ENCODE results near the gene FAM83C. TPM values are rescaled to one million over a fixed set of nuclear protein-coding genes. Genes with fewer than 3 reads are reported as not detected.

The FAM83C gene
- total and polyA plus RNA-seq, 2 donors = 0.18 to 0.21 TPM

GRCh38 chr20:35287509-35288324 lies 4.5 kb downstream of the FAM83C start:
- no peaks in the 10 kb centered on the region for H3K4me1 ChIP-seq (ENCODE audit: insufficient read depth)
- H3K27ac ChIP-seq (ENCODE audit: low read depth) = no peak overlapping the region
- H3K36me3 ChIP-seq (ENCODE audit: insufficient read depth) = no peaks in the 10 kb centered on the region
- 82% methylated on average over 28 of the region's 28 CpGs for WGBS
- no peak for DNase-seq (ENCODE audit: extremely low spot score)
- no peak overlapping the region for H3K4me3 ChIP-seq (ENCODE audit: low read depth, low read length)

- DNase-seq (ENCODE audit: extremely low spot score) = no peak
- H3K36me3 ChIP-seq (ENCODE audit: insufficient read depth) = no peaks in the 10 kb centered on the region
- no peaks in the 10 kb centered on the region for H3K4me1 ChIP-seq (ENCODE audit: insufficient read depth)
- no peak overlapping the region for H3K4me3 ChIP-seq (ENCODE audit: low read depth, low read length)
- H3K27ac ChIP-seq (ENCODE audit: low read depth) = no peak overlapping the region
- 82% methylated on average over 17 of the region's 17 CpGs for WGBS
These were observed 5.2 kb downstream of the FAM83C start for GRCh38 chr20:35286899-35287508.

- DNase-seq (ENCODE audit: extremely low spot score) = no peak
- no peak overlapping the region for H3K27ac ChIP-seq (ENCODE audit: low read depth)
- 90% methylated on average over 12 of the region's 12 CpGs for whole genome bisulfite sequencing
- no peaks in the 10 kb centered on the region for H3K36me3 ChIP-seq (ENCODE audit: insufficient read depth)
- H3K4me3 ChIP-seq (ENCODE audit: low read depth, low read length) = no peak overlapping the region
- H3K4me1 ChIP-seq (ENCODE audit: insufficient read depth) = no peaks in the 10 kb centered on the region
These were observed 5.9 kb downstream of the FAM83C start for GRCh38 chr20:35286077-35286898.

- Histone ChIP-seq H3K4me3 (ENCODE audit: low read depth, low read length) (no peak overlapping the region), H3K36me3 (ENCODE audit: insufficient read depth) (no peaks in the 10 kb centered on the region), H3K27ac (ENCODE audit: low read depth) (no peak overlapping the region), H3K4me1 (ENCODE audit: insufficient read depth) (no peaks in the 10 kb centered on the region)
- no peak for DNase-seq (ENCODE audit: extremely low spot score)
- WGBS = 70% methylated on average over 5 of the region's 5 CpGs
These were observed 6.5 kb downstream of the FAM83C start for GRCh38 chr20:35285806-35286076.

GRCh38 chr20:35284992-35285805 lies 7.0 kb downstream of the FAM83C start:
- Histone ChIP-seq H3K27ac (ENCODE audit: low read depth) (peak overlapping the region; percentile 73), H3K4me1 (ENCODE audit: insufficient read depth) (no peaks in the 10 kb centered on the region), H3K4me3 (ENCODE audit: low read depth, low read length) (peak overlapping the region; percentile 79), H3K36me3 (ENCODE audit: insufficient read depth) (no peaks in the 10 kb centered on the region)
- no peak for DNase-seq (ENCODE audit: extremely low spot score)
- 45% methylated on average over 19 of the region's 19 CpGs for WGBS

GRCh38 chr20:35284267-35284991 lies 7.8 kb downstream of the FAM83C start, which contains the start of gene EIF6:
Gene EIF6, minus strand, starts transcription at chr20:35284772. Its CDS starts 285 bp downstream, at chr20:35284487.
- under 1% methylated on average over 61 of the region's 61 CpGs for WGBS
- Histone ChIP-seq H3K27ac (ENCODE audit: low read depth) (peak within 1 kb of the TSS; percentile 73), H3K36me3 (ENCODE audit: insufficient read depth) (no peaks in the 10 kb centered on the region), H3K4me1 (ENCODE audit: insufficient read depth) (no peaks in the 10 kb centered on the region), H3K4me3 (ENCODE audit: low read depth, low read length) (peak within 1 kb of the TSS; percentile 79)
- no peak for DNase-seq (ENCODE audit: extremely low spot score)

- peak overlapping the region; percentile 79 for H3K4me3 ChIP-seq (ENCODE audit: low read depth, low read length)
- H3K4me1 ChIP-seq (ENCODE audit: insufficient read depth) = no peaks in the 10 kb centered on the region
- DNase-seq (ENCODE audit: extremely low spot score) = no peak
- WGBS = 22% methylated on average over 24 of the region's 24 CpGs
- H3K36me3 ChIP-seq (ENCODE audit: insufficient read depth) = no peaks in the 10 kb centered on the region
- H3K27ac ChIP-seq (ENCODE audit: low read depth) = peak overlapping the region; percentile 73
These were observed 8.6 kb downstream of the FAM83C start for GRCh38 chr20:35283441-35284266.

- no peaks in the 10 kb centered on the region for H3K4me1 ChIP-seq (ENCODE audit: insufficient read depth)
- DNase-seq (ENCODE audit: extremely low spot score) = no peak
- 96% methylated on average over 10 of the region's 10 CpGs for WGBS
These were observed 10.6 kb downstream of the FAM83C start for GRCh38 chr20:35281506-35282101.

GRCh38 chr20:35280523-35280922 lies 11.7 kb downstream of the FAM83C start:
- DNase-seq (ENCODE audit: extremely low spot score) = no peak
- 98% methylated on average over 6 of the region's 6 CpGs for WGBS

More at GRCh38 chr20:35281506-35282101, 10.6 kb downstream of the FAM83C start:
- Histone ChIP-seq H3K36me3 (ENCODE audit: insufficient read depth) (no peaks in the 10 kb centered on the region), H3K27ac (ENCODE audit: low read depth) (no peak overlapping the region), H3K4me3 (ENCODE audit: low read depth, low read length) (no peak overlapping the region)

GRCh38 chr20:35279533-35280174 lies 12.6 kb downstream of the FAM83C start:
- WGBS = 88% methylated on average over 7 of the region's 7 CpGs
- Histone ChIP-seq H3K4me1 (ENCODE audit: insufficient read depth) (no peaks in the 10 kb centered on the region), H3K27ac (ENCODE audit: low read depth) (no peak overlapping the region), H3K4me3 (ENCODE audit: low read depth, low read length) (no peak overlapping the region), H3K36me3 (ENCODE audit: insufficient read depth) (no peaks in the 10 kb centered on the region)
- DNase-seq (ENCODE audit: extremely low spot score) = no peak

More at GRCh38 chr20:35280523-35280922, 11.7 kb downstream of the FAM83C start:
- no peak overlapping the region for H3K4me3 ChIP-seq (ENCODE audit: low read depth, low read length)
- no peaks in the 10 kb centered on the region for H3K4me1 ChIP-seq (ENCODE audit: insufficient read depth)
- H3K27ac ChIP-seq (ENCODE audit: low read depth) = no peak overlapping the region
- no peaks in the 10 kb centered on the region for H3K36me3 ChIP-seq (ENCODE audit: insufficient read depth)

- peak overlapping the region; percentile 82 for H3K27ac ChIP-seq (ENCODE audit: low read depth)
- H3K36me3 ChIP-seq (ENCODE audit: insufficient read depth) = peaks cover 2% of the 10 kb centered on the region
- no peak overlapping the region for H3K4me3 ChIP-seq (ENCODE audit: low read depth, low read length)
- H3K4me1 ChIP-seq (ENCODE audit: insufficient read depth) = no peaks in the 10 kb centered on the region
- DNase-seq (ENCODE audit: extremely low spot score) = no peak
- WGBS = 84% methylated on average over 5 of the region's 5 CpGs
These were observed 13.2 kb downstream of the FAM83C start for GRCh38 chr20:35279040-35279439.

All from urinary bladder (tissue), 4 donors.